Activated naive CD4-positive, alpha-beta T cell treated with anti-CD3 and anti-CD28 coated beads, Interleukin-2, amount 10 ng/mL, durations not matched to agents 7 days and 5 days (primary cell): ENCODE measurements around the gene GHRHR.

Experiments
- CTCF ChIA-PET: fragments of 350-600 bp; sonication (Branson Sonifier 250); formaldehyde crosslinking; loops from one replicate; lab custom pipeline; 2021; ENCODE audit warnings: antibody characterized with exemption; lab: Charles Lee
- DNase-seq: peaks from one replicate; pipeline ENCODE4 v3.0.0-alpha.2; 2020
- H3K27ac Mint-ChIP-seq: one replicate; pipeline ENCODE4 v1.8.0; 2021; ENCODE audit warnings: mild to moderate bottlenecking, moderate library complexity, mixed read lengths
- H3K27me3 Mint-ChIP-seq: one replicate; pipeline ENCODE4 v1.8.0; 2021; ENCODE audit warnings: mild to moderate bottlenecking, mixed read lengths
- H3K36me3 Mint-ChIP-seq: one replicate; pipeline ENCODE4 v1.8.0; 2021; ENCODE audit warnings: mixed read lengths
- H3K4me1 Mint-ChIP-seq: one replicate; pipeline ENCODE4 v1.8.0; 2021; ENCODE audit warnings: mixed read lengths
- H3K4me3 Mint-ChIP-seq: one replicate; pipeline ENCODE4 v1.8.0; 2021; ENCODE audit warnings: mild to moderate bottlenecking, moderate library complexity, mixed read lengths
- H3K9me3 Mint-ChIP-seq: one replicate; pipeline ENCODE4 v1.8.0; 2021; ENCODE audit warnings: mixed read lengths

The GHRHR gene

GRCh38 chr7:31022726-31023125, 59.0 kb downstream of the GHRHR start:
- Mint-ChIP-seq H3K4me3 (no peak overlapping the region), H3K36me3 (peaks cover 3% of the 10 kb centered on the region), H3K9me3 (peaks cover 8% of the 10 kb centered on the region), H3K27ac (no peak overlapping the region), H3K4me1 (peaks cover 79% of the 10 kb centered on the region), H3K27me3 (peaks cover 14% of the 10 kb centered on the region)
- DNase-seq, result no peak
- CTCF ChIA-PET, result interaction anchor here (1.1 kb wide), 1 partner anchor 39 kb away, joined by 3 read pairs; no protein-coding TSS in a partner anchor

DNA sequence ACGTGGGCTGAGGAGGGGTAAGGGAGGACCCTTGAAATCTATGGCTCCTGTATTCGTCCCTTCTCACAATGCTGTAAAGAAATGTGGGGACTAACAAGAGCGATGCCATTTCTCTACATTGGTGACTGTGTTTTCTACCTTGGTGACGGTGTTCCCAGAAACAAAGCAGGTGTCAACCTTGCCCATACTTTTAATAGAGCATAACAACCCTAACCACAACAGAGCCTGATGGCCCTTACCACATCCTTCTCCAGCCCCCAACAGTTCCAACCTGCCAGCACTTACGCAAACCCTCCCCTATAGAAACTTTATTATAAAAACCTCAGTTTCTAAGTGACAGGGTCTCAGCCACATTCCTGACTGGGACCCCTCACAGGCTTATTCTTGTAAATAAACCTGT, 60.1 kb downstream of the GHRHR start:
- DNase-seq, result peak; percentile 56
- peaks cover 18% of the 10 kb centered on the region for H3K27me3 Mint-ChIP-seq
- CTCF ChIA-PET, result no interaction called here
- no peak overlapping the region for H3K4me3 Mint-ChIP-seq
- peaks cover 3% of the 10 kb centered on the region for H3K36me3 Mint-ChIP-seq
- H3K4me1 Mint-ChIP-seq, result peaks cover 70% of the 10 kb centered on the region
- peak overlapping the region; percentile 90 for H3K27ac Mint-ChIP-seq
- peaks cover 8% of the 10 kb centered on the region for H3K9me3 Mint-ChIP-seq

DNA sequence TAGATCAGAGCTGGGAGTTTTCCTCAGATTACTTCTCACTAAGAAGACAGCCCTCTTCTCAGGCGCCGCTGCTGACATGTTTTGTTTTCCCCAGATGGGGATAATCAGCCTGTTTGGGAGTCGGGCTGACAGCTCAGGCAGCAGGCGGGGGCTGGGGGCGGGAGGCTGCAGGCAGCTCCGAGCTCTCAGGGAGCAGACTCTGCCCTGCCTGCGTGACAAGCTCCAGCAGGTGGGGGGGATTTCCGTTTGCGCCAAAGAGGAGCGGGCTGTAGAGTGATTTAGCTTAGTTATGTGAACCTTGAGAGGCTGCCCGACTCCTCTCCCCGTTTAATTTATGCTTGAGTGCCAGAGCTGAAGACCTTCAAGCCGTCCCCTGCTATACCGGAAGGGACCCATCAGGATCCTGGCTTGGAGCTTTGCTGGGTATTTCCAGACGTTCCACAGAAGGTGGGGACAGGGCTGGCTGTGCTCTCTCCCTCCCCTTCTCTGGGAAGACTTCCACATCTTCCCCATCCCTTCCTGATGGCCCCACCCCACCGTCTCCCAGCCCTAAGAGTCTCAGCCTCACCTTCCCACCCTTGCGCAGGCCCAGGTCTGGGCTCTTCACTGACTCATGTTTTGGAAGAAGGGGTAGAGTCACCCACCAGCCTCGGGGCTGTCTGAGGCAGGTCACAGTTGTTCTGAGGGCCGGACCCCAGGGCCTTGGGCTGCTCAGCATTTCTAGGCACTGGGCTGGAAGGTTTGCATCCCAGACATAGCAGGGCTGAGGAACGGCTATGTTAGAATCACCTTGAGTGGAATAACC, 63.6 kb downstream of the GHRHR start:
- no peak for DNase-seq
- H3K4me3 Mint-ChIP-seq, result no peak overlapping the region
- peaks cover 44% of the 10 kb centered on the region for H3K4me1 Mint-ChIP-seq
- peaks cover 3% of the 10 kb centered on the region for H3K36me3 Mint-ChIP-seq
- H3K27me3 Mint-ChIP-seq, result peaks cover 22% of the 10 kb centered on the region
- CTCF ChIA-PET, result interaction anchor here (0.9 to 1.3 kb wide), 2 partner anchors 46 to 95 kb away, joined by 3 read pairs; no protein-coding TSS in a partner anchor
- no peak overlapping the region for H3K27ac Mint-ChIP-seq
- H3K9me3 Mint-ChIP-seq, result peaks cover 8% of the 10 kb centered on the region

GRCh38 chr7:31028006-31028405, 64.3 kb downstream of the GHRHR start:
- peaks cover 8% of the 10 kb centered on the region for H3K9me3 Mint-ChIP-seq
- H3K4me3 Mint-ChIP-seq, result no peak overlapping the region
- peaks cover 24% of the 10 kb centered on the region for H3K27me3 Mint-ChIP-seq
- H3K4me1 Mint-ChIP-seq, result peaks cover 38% of the 10 kb centered on the region
- DNase-seq, result no peak
- H3K36me3 Mint-ChIP-seq, result peaks cover 3% of the 10 kb centered on the region
- H3K27ac Mint-ChIP-seq, result no peak overlapping the region
- CTCF ChIA-PET, result interaction anchor here (0.9 to 1.3 kb wide), 2 partner anchors 46 to 94 kb away, joined by 3 read pairs; no protein-coding TSS in a partner anchor

DNA sequence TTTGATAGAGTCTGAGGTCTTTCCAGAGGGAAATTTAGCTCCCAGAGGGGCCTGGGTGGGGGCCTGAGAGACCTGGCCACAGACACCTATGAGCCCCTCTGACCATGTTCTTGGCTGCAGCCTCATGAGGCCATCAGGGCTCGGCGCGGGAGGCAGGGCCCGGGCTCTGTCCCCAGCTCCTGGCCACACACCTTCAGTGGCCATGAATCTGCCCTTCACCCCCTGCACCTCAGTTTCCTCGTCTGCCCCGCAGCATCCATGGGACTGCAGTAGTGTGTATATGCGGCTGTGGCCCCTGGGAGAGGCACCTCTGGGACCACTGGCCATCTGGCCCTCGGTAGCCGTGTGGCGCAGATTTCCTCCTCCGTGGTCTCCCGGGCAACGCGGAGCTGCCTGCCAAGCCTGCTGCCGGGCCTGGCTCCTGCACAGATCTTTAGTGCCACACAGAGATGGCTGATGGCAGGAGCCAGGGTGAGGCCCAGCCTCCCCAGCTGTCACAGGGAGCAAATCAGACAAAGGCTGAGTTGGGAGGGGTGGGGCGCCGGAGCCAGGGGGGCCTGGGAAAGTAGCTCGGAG, 64.8 kb downstream of the GHRHR start:
- CTCF ChIA-PET, result interaction anchor here (0.9 kb wide), 1 partner anchor 47 kb away, joined by 3 read pairs; no protein-coding TSS in a partner anchor
- Mint-ChIP-seq H3K36me3 (peaks cover 3% of the 10 kb centered on the region), H3K27me3 (peaks cover 29% of the 10 kb centered on the region), H3K9me3 (peaks cover 7% of the 10 kb centered on the region), H3K4me1 (peaks cover 33% of the 10 kb centered on the region), H3K27ac (no peak overlapping the region), H3K4me3 (no peak overlapping the region)
- no peak for DNase-seq
